K562 (cell line): ENCODE data around the gene WIPF1. TPM values are rescaled to one million over a fixed set of nuclear protein-coding genes. Genes with fewer than 3 reads are reported as not detected.

Experiments
- ATAC-seq: fragments of 200-7000 bp; cut with Tn5 transposase; 3 replicates; pipeline ENCODE4 v1.9.1; 2020; ENCODE audit warnings: moderate library complexity
- BruUV-seq: library from RNA; stranded (reverse); fragments of 400-500 nt; replicated peaks from 2 replicates; lab custom pipeline; 2021; lab: Mats Ljungman, UMichigan
- CTCF ChIA-PET: fragments of 300-600 bp; formaldehyde crosslinking; extraction: SDS; loops from one replicate; lab custom pipeline; 2021; ENCODE audit warnings: low intra/inter-chr PET ratio; lab: Yijun Ruan, JAX
- POLR2A ChIA-PET: fragments of 300-600, 350-650 bp; sonication (Branson Sonifier 250); formaldehyde crosslinking; extraction: SDS; loops from one replicate; lab custom pipeline; 2021; ENCODE audit warnings: antibody characterized with exemption, inconsistent platforms; lab: Yijun Ruan, JAX
- DNase-seq, 4 experiments: peaks; one replicate each; pipeline versions ENCODE4 v3.0.0 to v3.0.0-alpha.2; 2011 to 2018; ENCODE audit warnings: low spot score in 3 of 4, mixed read lengths in 3 of 4; ENCODE audit errors: extremely low read depth in 1 of 4
- FAIRE-seq: peaks from 2 replicates; lab custom pipeline; 2011; peaks lifted over from hg19 to GRCh38; lab: Jason Lieb, UNC
- H2AFZ ChIP-seq: 2 replicates; pipeline ENCODE4 v1.6.0; 2011; ENCODE audit warnings: low read depth, low read length, control low read depth, inconsistent platforms
- H3K27ac ChIP-seq: fragments of 200-600 bp; 3 replicates; pipeline ENCODE4 v1.8.0; 2011; ENCODE audit warnings: low read depth, mild to moderate bottlenecking, control low read depth, inconsistent platforms, low read length, moderate library complexity, mixed read lengths; ENCODE audit errors: extremely low read depth
- H3K27me3 ChIP-seq, 2 experiments: fragments of 300-600 bp in 1 of 2; 2 replicates in 1 of 2; 3 replicates in 1 of 2; pipeline versions ENCODE4 v1.6.0 to v1.8.0; 2011; ENCODE audit warnings: inconsistent platforms in 2 of 2, low read length in 2 of 2, mild to moderate bottlenecking in 1 of 2, mixed read lengths in 1 of 2, moderate library complexity in 1 of 2; ENCODE audit not compliant: control insufficient read depth in 2 of 2, insufficient read depth in 2 of 2
- H3K36me3 ChIP-seq: fragments of 300-600 bp; 3 replicates; pipeline ENCODE4 v1.8.0; 2011; ENCODE audit warnings: mild to moderate bottlenecking, low read length, inconsistent platforms; ENCODE audit not compliant: control insufficient read depth, insufficient read depth
- H3K4me1 ChIP-seq, 2 experiments: fragments of 200-600 bp in 1 of 2; replicated peaks in 1 of 2; 2 replicates in 1 of 2; 3 replicates in 1 of 2; pipeline versions ENCODE4 v1.5.1 to v1.8.0; 2011; ENCODE audit warnings: inconsistent platforms in 2 of 2, low read length in 2 of 2, mild to moderate bottlenecking in 1 of 2, mixed read lengths in 1 of 2, moderate library complexity in 1 of 2; ENCODE audit not compliant: control insufficient read depth in 2 of 2, insufficient read depth in 2 of 2
- H3K4me2 ChIP-seq: 2 replicates; pipeline ENCODE4 v1.6.1; 2011; ENCODE audit warnings: low read length, control low read depth, inconsistent platforms, mixed read lengths; ENCODE audit not compliant: insufficient read depth
- H3K4me3 ChIP-seq: fragments of 200-600 bp; sonication (generic), shearing (Covaris generic); 2 replicates; pipeline ENCODE4 v1.5.1; 2016; ENCODE audit warnings: control low read depth, inconsistent platforms
- H3K79me2 ChIP-seq: fragments of 200-600 bp; 3 replicates; pipeline ENCODE4 v1.8.0; 2011; ENCODE audit warnings: low read length, inconsistent platforms; ENCODE audit not compliant: control insufficient read depth, insufficient read depth
- H3K9ac ChIP-seq, 2 experiments: 2 replicates each; pipeline versions ENCODE4 v1.6.0 to v1.6.1; 2011; ENCODE audit warnings: low read depth in 2 of 2, low read length in 2 of 2, control low read depth in 1 of 2, inconsistent platforms in 1 of 2, mild to moderate bottlenecking in 1 of 2, mixed read lengths in 1 of 2; ENCODE audit not compliant: insufficient read depth in 1 of 2
- H3K9me1 ChIP-seq: one replicate; pipeline ENCODE4 v1.6.0; 2011; ENCODE audit warnings: inconsistent platforms, mild to moderate bottlenecking, low read length, moderate library complexity; ENCODE audit not compliant: control insufficient read depth, insufficient read depth
- H3K9me3 ChIP-seq: replicated peaks from 2 replicates; pipeline ENCODE4 v1.5.1; 2011; ENCODE audit warnings: low read depth, low read length, inconsistent platforms; ENCODE audit not compliant: control insufficient read depth, insufficient read depth
- H4K20me1 ChIP-seq: replicated peaks from 2 replicates; pipeline ENCODE4 v1.6.1; 2011; ENCODE audit warnings: low read length, inconsistent platforms, mixed read lengths; ENCODE audit not compliant: control insufficient read depth, insufficient read depth
- CBFA2T3 ChIP-seq: fragments of 450-650 bp; IDR thresholded peaks from 2 replicates; pipeline ENCODE4 v1.6.1; 2017
- CTBP1 ChIP-seq: fragments of 450-650 bp; IDR thresholded peaks from 2 replicates; pipeline ENCODE4 v1.6.1; 2016; ENCODE audit warnings: borderline replicate concordance
- DPF2 ChIP-seq: fragments of 450-650 bp; IDR thresholded peaks from 2 replicates; pipeline ENCODE4 v1.6.1; 2016
- MITF ChIP-seq: IDR thresholded peaks from 2 replicates; pipeline ENCODE4 v1.6.1; 2014; ENCODE audit warnings: antibody characterized with exemption
- RBM22 ChIP-seq: fragments of 200-400 bp; formaldehyde crosslinking; IDR thresholded peaks from 2 replicates; pipeline ENCODE4 v1.6.1; 2018; ENCODE audit warnings: low read length, low read depth; ENCODE audit not compliant: poor library complexity, severe bottlenecking
- WGBS: fragments of 100-300 bp; shearing (Covaris generic); methylation state at CpG from one replicate; pipeline ENCODE4 v1.1.6; 2016; ENCODE audit warnings: low coverage, mixed read lengths; ENCODE audit not compliant: insufficient coverage; ENCODE audit errors: missing lambda C conversion rate; 5-methylcytosine and 5-hydroxymethylcytosine counted together
- in situ Hi-C: fragments of 300-500 bp; cut with MboI; formaldehyde crosslinking; loops from 4 replicates; pipeline ENCODE4 v1.15.0; 2018; ENCODE audit warnings: inconsistent platforms, mixed read lengths
- intact Hi-C: fragments of 100-400 bp; cut with micrococcal nuclease; formaldehyde crosslinking; loops from 2 replicates; pipeline ENCODE4 v1.14.2; 2022
- polyA plus RNA-seq, 8 experiments: library from polyadenylated mRNA; depleted of rRNA in 4 of 8; stranded (reverse) in 5 of 8; unstranded in 3 of 8; fragments of >200 nt; fragmentation: Nextera tagmentation in 2 of 8; fragmentation: Illumina TruSeq in 1 of 8; extraction: Ambion mirVana in 2 of 8; extraction: Trizol in 1 of 8; gene quantifications; 2 replicates each; pipeline versions ENCODE4 v1.2.1 to v1.2.3, GENCODE V29; 2011 to 2014; ENCODE audit warnings: inconsistent platforms in 1 of 8, missing spikeins in 1 of 8
- total RNA-seq, 7 experiments: library from RNA; depleted of rRNA in 6 of 7; stranded (reverse); fragments of >200 nt in 6 of 7; fragmentation: Illumina TruSeq in 2 of 7; extraction: Trizol in 2 of 7; gene quantifications; 2 replicates each; pipeline versions ENCODE4 v1.2.1 to v1.2.3, GENCODE V29; 2011 to 2021; ENCODE audit warnings: low replicate concordance in 1 of 7

The WIPF1 gene
- total and polyA plus RNA-seq, 9 of the 15 experiments (the other 6 are each of a cell fraction or from before 2014, with no cell fraction given), result 0.54 to 4.9 (median 2.4) TPM

- no peaks in the 10 kb centered on the region for H3K9me3 ChIP-seq
- TF ChIP-seq CBFA2T3 (0 out of 2 replicates have a peak, but pooled peaks have one; percentile 3), RBM22 (no peak), MITF (no peak), CTBP1 (no peak), DPF2 (no peak)
- no peaks in the 10 kb centered on the region for H4K20me1 ChIP-seq
- H2AFZ ChIP-seq, result no peak overlapping the region
- no TSS peak for BruUV-seq
- ChIA-PET CTCF (no interaction called here), POLR2A (interaction anchor here (3.7 kb wide), 1 partner anchor 11 kb away, joined by 17 read pairs; no protein-coding TSS in a partner anchor)
- no peaks in the 10 kb centered on the region for H3K79me2 ChIP-seq
- ATAC-seq (peak; percentile 42), FAIRE-seq (no peak), DNase-seq (peak in 1 of 4 experiments; percentile 12)
- H3K27me3 ChIP-seq, result peaks cover 41 to 42% of the 10 kb centered on the region in 2 experiments
- H3K4me1 ChIP-seq, result no peaks in the 10 kb centered on the region
- in situ Hi-C loops, result loop anchor here (5.0 kb wide), 1 partner anchor 74 kb away; no protein-coding TSS in a partner anchor
- WGBS, result 2% methylated on average over 11 of the region's 11 CpGs
- no peak overlapping the region for H3K27ac ChIP-seq
- no peak overlapping the region for H3K9ac ChIP-seq
- no peaks in the 10 kb centered on the region for H3K36me3 ChIP-seq
- no peak overlapping the region for H3K4me2 ChIP-seq
- no peaks in the 10 kb centered on the region for H3K9me1 ChIP-seq
- no peak overlapping the region for H3K4me3 ChIP-seq
- intact Hi-C loops, result no loop called here
These were observed 61.6 kb downstream of the WIPF1 start for GRCh38 chr2:174535757-174536703.
